GM12878 (cell line): ENCODE results near the gene F12. TPM values are rescaled to one million over a fixed set of nuclear protein-coding genes. Genes with fewer than 3 reads are reported as not detected.

Experiments
- BCL11A ChIP-seq: IDR thresholded peaks from 2 replicates; pipeline ENCODE4 v1.6.1; 2011; ENCODE audit warnings: low read depth, low read length
- BHLHE40 ChIP-seq, 2 experiments: fragments of 450-650 bp in 1 of 2; IDR thresholded peaks; 2 replicates each; pipeline ENCODE4 v1.6.1; 2011 to 2017; ENCODE audit warnings: low read depth in 2 of 2, borderline replicate concordance in 1 of 2, improper control_type of control experiment in 1 of 2, low read length in 1 of 2, mild to moderate bottlenecking in 1 of 2
- FOXM1 ChIP-seq: IDR thresholded peaks from 2 replicates; pipeline ENCODE4 v1.6.1; 2012; ENCODE audit warnings: low read depth, mild to moderate bottlenecking, inconsistent platforms, low read length, moderate library complexity
- GATAD2B ChIP-seq: fragments of 450-650 bp; conservative IDR thresholded peaks from 2 replicates; pipeline ENCODE4 v1.6.1; 2017; ENCODE audit warnings: low read depth, mild to moderate bottlenecking, moderate library complexity
- IKZF1 ChIP-seq: fragments of 450-650 bp; conservative IDR thresholded peaks from 2 replicates; pipeline ENCODE4 v1.6.1; 2017; ENCODE audit warnings: antibody characterized with exemption, mild to moderate bottlenecking
- KDM1A ChIP-seq: fragments of 200-600 bp; sonication (generic); IDR thresholded peaks from 2 replicates; pipeline ENCODE4 v1.6.1; 2016; ENCODE audit warnings: borderline replicate concordance
- NBN ChIP-seq: fragments of 450-650 bp; IDR thresholded peaks from 2 replicates; pipeline ENCODE4 v1.6.1; 2016
- NR2C1 ChIP-seq: fragments of 450-650 bp; IDR thresholded peaks from 2 replicates; pipeline ENCODE4 v1.6.1; 2017; ENCODE audit warnings: antibody characterized with exemption, mild to moderate bottlenecking, moderate library complexity
- PAX8 ChIP-seq: fragments of 450-650 bp; IDR thresholded peaks from 2 replicates; pipeline ENCODE4 v1.6.1; 2017; ENCODE audit warnings: mild to moderate bottlenecking, moderate library complexity
- SIX5 ChIP-seq: IDR thresholded peaks from 2 replicates; pipeline ENCODE4 v1.6.1; 2011; ENCODE audit warnings: mild to moderate bottlenecking, low read depth, low read length, moderate library complexity; ENCODE audit not compliant: severe bottlenecking
- SKIL ChIP-seq: fragments of 450-650 bp; IDR thresholded peaks from 2 replicates; pipeline ENCODE4 v1.6.1; 2017; ENCODE audit warnings: mild to moderate bottlenecking, low read depth, inconsistent platforms; ENCODE audit not compliant: poor library complexity, severe bottlenecking
- ZBTB33 ChIP-seq: fragments of 450-650 bp; IDR thresholded peaks from 2 replicates; pipeline ENCODE4 v1.6.1; 2017; ENCODE audit warnings: mild to moderate bottlenecking
- polyA plus RNA-seq, 11 experiments: library from polyadenylated mRNA; depleted of rRNA in 4 of 11; unstranded in 6 of 11; stranded (reverse) in 5 of 11; fragments of >200 nt; fragmentation: Nextera tagmentation in 4 of 11; fragmentation: Illumina TruSeq in 1 of 11; extraction: Ambion mirVana in 4 of 11; extraction: Trizol in 1 of 11; gene quantifications; 1 replicate in 1 of 11; 2 replicates in 10 of 11; pipeline versions ENCODE4 v1.2.1 to v1.2.3, GENCODE V29; 2011 to 2016; ENCODE audit warnings: inconsistent platforms in 2 of 11, missing spikeins in 2 of 11, low read depth in 1 of 11
- total RNA-seq, 4 experiments: library from RNA; depleted of rRNA in 3 of 4; stranded (reverse); fragments of >200 nt in 3 of 4; fragmentation: Illumina TruSeq in 1 of 4; extraction: Trizol in 1 of 4; gene quantifications; 2 replicates each; pipeline versions ENCODE4 v1.2.1 to v1.2.3, GENCODE V29; 2013 to 2021
- TF ChIP-seq, protein P1 (sequence below): fragments of 450-650 bp; IDR thresholded peaks from 2 replicates; pipeline ENCODE4 v1.6.1; 2014; ENCODE audit warnings: mild to moderate bottlenecking
- TF ChIP-seq, protein P2 (sequence below): fragments of 450-650 bp; formaldehyde crosslinking; IDR thresholded peaks from 2 replicates; pipeline ENCODE4 v1.4.0; 2022; ENCODE audit warnings: mild to moderate bottlenecking, moderate library complexity
- TF ChIP-seq, protein P3 (sequence below): IDR thresholded peaks from 2 replicates; pipeline ENCODE4 v1.6.1; 2012; ENCODE audit warnings: low read depth, low read length, improper control_type of control experiment

F12 gene
- total and polyA plus RNA-seq, 10 of the 15 experiments (the other 5 are each of a cell fraction or from before 2014, with no cell fraction given): 0.25 to 11.3 (median 5.5) TPM

DNA sequence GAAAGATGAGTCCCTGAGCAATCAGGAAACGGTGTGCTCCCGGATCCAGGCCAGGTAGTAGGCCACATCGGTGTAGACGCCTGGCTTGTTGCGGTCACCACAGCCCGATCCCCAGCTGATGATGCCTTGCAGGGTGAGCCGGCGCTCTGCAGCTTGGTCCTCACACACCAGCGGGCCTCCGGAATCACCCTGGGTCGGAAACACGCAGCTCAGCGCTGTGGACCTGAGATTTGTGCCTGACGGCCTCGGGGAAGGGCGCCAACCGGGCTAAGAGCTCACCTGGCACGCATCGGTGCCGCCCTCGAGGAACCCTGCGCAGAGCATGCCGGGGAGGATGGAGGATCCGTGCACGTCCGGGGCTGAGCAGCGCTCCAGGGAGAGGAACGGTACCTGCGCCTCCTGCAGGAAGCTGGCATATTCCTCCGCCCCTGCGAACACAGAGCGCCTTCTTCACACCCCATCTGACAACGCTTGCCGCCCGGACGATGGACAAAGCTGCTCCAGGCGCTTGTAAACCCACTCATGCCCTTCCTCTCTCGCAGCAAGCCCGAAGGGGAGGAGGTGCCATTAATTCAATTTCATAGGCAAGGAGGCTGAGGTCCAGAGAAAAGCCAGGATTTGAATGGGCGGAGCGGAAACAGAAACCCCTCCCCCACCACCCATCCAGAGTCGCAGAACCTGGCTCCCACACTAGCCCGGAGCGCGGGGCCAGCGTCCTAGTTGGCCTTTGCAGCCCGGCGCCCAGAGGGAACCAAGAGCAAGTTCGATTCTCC is 6.9 kb downstream of the F12 start (continued):
- TF ChIP-seq SKIL (no peak), BHLHE40 (IDR thresholded peaks at IDR 0.05; ENCODE audit: borderline replicate concordance in 1 of 2, low read depth in 2 of 2, low read length in 1 of 2) (peak; percentile 9 to 59; a peak in 1 of 4 replicates), PAX8 (no peak), IKZF1 (peak; percentile 70), GATAD2B (peak; percentile 56; the same call in 1 of the 2 replicates), ZBTB33 (no peak), NBN (peak; percentile 77), SIX5 (no peak), NR2C1 (no peak), BCL11A (no peak), FOXM1 (no peak), KDM1A (no peak)
- TF ChIP-seq, protein P1, sequence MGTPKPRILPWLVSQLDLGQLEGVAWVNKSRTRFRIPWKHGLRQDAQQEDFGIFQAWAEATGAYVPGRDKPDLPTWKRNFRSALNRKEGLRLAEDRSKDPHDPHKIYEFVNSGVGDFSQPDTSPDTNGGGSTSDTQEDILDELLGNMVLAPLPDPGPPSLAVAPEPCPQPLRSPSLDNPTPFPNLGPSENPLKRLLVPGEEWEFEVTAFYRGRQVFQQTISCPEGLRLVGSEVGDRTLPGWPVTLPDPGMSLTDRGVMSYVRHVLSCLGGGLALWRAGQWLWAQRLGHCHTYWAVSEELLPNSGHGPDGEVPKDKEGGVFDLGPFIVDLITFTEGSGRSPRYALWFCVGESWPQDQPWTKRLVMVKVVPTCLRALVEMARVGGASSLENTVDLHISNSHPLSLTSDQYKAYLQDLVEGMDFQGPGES: no peak
- TF ChIP-seq, protein P2, sequence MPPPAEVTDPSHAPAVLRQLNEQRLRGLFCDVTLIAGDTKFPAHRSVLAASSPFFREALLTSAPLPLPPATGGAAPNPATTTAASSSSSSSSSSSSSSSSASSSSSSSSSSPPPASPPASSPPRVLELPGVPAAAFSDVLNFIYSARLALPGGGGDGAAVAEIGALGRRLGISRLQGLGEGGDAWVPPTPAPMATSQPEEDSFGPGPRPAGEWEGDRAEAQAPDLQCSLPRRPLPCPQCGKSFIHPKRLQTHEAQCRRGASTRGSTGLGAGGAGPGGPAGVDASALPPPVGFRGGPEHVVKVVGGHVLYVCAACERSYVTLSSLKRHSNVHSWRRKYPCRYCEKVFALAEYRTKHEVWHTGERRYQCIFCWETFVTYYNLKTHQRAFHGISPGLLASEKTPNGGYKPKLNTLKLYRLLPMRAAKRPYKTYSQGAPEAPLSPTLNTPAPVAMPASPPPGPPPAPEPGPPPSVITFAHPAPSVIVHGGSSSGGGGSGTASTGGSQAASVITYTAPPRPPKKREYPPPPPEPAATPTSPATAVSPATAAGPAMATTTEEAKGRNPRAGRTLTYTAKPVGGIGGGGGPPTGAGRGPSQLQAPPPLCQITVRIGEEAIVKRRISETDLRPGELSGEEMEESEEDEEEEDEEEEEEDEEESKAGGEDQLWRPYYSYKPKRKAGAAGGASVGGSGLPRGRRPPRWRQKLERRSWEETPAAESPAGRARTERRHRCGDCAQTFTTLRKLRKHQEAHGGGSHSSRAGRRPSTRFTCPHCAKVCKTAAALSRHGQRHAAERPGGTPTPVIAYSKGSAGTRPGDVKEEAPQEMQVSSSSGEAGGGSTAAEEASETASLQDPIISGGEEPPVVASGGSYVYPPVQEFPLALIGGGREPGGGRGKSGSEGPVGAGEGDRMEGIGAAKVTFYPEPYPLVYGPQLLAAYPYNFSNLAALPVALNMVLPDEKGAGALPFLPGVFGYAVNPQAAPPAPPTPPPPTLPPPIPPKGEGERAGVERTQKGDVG (CRISPR knock-in tag): no peak
- TF ChIP-seq, protein P3, sequence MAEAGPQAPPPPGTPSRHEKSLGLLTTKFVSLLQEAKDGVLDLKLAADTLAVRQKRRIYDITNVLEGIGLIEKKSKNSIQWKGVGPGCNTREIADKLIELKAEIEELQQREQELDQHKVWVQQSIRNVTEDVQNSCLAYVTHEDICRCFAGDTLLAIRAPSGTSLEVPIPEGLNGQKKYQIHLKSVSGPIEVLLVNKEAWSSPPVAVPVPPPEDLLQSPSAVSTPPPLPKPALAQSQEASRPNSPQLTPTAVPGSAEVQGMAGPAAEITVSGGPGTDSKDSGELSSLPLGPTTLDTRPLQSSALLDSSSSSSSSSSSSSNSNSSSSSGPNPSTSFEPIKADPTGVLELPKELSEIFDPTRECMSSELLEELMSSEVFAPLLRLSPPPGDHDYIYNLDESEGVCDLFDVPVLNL: no peak
